Measurements from ENCODE around the gene ZNF205. TPM values are rescaled to one million over a fixed set of nuclear protein-coding genes. Genes with fewer than 3 reads are reported as not detected.
"Not testable (repeated sequence)": the region's sequence is repeated elsewhere in the genome, so short reads cannot be mapped to it uniquely, and the experiment has no call there.

ZNF205 gene
- total RNA-seq, 1 experiment from 2014 or later = 12.1 TPM

- intact Hi-C loops (cut with micrococcal nuclease) = no loop called here
- H3K4me3 Mint-ChIP-seq (ENCODE audit: unreplicated experiment) = no peak overlapping the region
- H3K36me3 Mint-ChIP-seq (ENCODE audit: insufficient read depth, unreplicated experiment) = peaks cover 28% of the 10 kb centered on the region
- BruUV-seq (replicated peaks) = no TSS peak
- CTCF ChIA-PET = interaction anchor here (0.6 kb wide), 1 partner anchor 27 kb away, joined by 3 read pairs; no protein-coding TSS in a partner anchor
- H3K4me1 Mint-ChIP-seq (ENCODE audit: insufficient read depth, unreplicated experiment) = no peaks in the 10 kb centered on the region
- no peak overlapping the region for H3K27ac Mint-ChIP-seq (ENCODE audit: low read depth, unreplicated experiment)
- TF ChIP-seq CTCF (IDR thresholded peaks at IDR 0.05; ENCODE audit: unreplicated experiment) = no peak
- POLR2A ChIA-PET = interaction anchor here (0.9 kb wide), 1 partner anchor 11 kb away, joined by 3 read pairs; no protein-coding TSS in a partner anchor
- H3K9me3 Mint-ChIP-seq (ENCODE audit: unreplicated experiment) = no peaks in the 10 kb centered on the region
- DNase-seq (ENCODE audit: unreplicated experiment) = no peak
- H3K27me3 Mint-ChIP-seq (ENCODE audit: insufficient read depth, unreplicated experiment) = no peaks in the 10 kb centered on the region
These were observed 26.0 kb downstream of the ZNF205 start for GRCh38 chr16:3138342-3138741.

GRCh38 chr16:3138823-3139426, 26.5 kb downstream of the ZNF205 start:
- H3K4me1 Mint-ChIP-seq (ENCODE audit: insufficient read depth, unreplicated experiment) = no peaks in the 10 kb centered on the region
- no peak overlapping the region for H3K4me3 Mint-ChIP-seq (ENCODE audit: unreplicated experiment)
- intact Hi-C loops (cut with micrococcal nuclease) = no loop called here
- no peak for DNase-seq (ENCODE audit: unreplicated experiment)
- ChIA-PET POLR2A (interaction anchor here (0.9 kb wide), 1 partner anchor 11 kb away, joined by 3 read pairs; no protein-coding TSS in a partner anchor), CTCF (interaction anchor here (0.6 to 1.4 kb wide), 3 partner anchors 11 to 107 kb away, joined by 3 to 5 read pairs (median 3); no protein-coding TSS in a partner anchor)
- H3K27ac Mint-ChIP-seq (ENCODE audit: low read depth, unreplicated experiment) = no peak overlapping the region
- TF ChIP-seq CTCF (IDR thresholded peaks at IDR 0.05; ENCODE audit: unreplicated experiment) = no peak
- no peaks in the 10 kb centered on the region for H3K9me3 Mint-ChIP-seq (ENCODE audit: unreplicated experiment)
- BruUV-seq (replicated peaks) = no TSS peak
- H3K27me3 Mint-ChIP-seq (ENCODE audit: insufficient read depth, unreplicated experiment) = no peaks in the 10 kb centered on the region
- H3K36me3 Mint-ChIP-seq (ENCODE audit: insufficient read depth, unreplicated experiment) = peaks cover 26% of the 10 kb centered on the region

GRCh38 chr16:3139561-3139960, 27.2 kb downstream of the ZNF205 start:
- DNase-seq (ENCODE audit: unreplicated experiment); H3K4me3 Mint-ChIP-seq (ENCODE audit: unreplicated experiment); H3K27me3 Mint-ChIP-seq (ENCODE audit: insufficient read depth, unreplicated experiment); H3K27ac Mint-ChIP-seq (ENCODE audit: low read depth, unreplicated experiment); H3K9me3 Mint-ChIP-seq (ENCODE audit: unreplicated experiment); intact Hi-C loops (cut with micrococcal nuclease); BruUV-seq (replicated peaks); H3K4me1 Mint-ChIP-seq (ENCODE audit: insufficient read depth, unreplicated experiment): not testable (repeated sequence)
- CTCF ChIA-PET = interaction anchor here (1.4 kb wide), 1 partner anchor 10 kb away, joined by 5 read pairs; no protein-coding TSS in a partner anchor
- POLR2A ChIA-PET = interaction anchor here (0.9 kb wide), 1 partner anchor 10 kb away, joined by 3 read pairs; no protein-coding TSS in a partner anchor
- peaks cover 26% of the 10 kb centered on the region for H3K36me3 Mint-ChIP-seq (ENCODE audit: insufficient read depth, unreplicated experiment)

GRCh38 chr16:3140603-3141427, 28.4 kb downstream of the ZNF205 start:
- no peaks in the 10 kb centered on the region for H3K4me1 Mint-ChIP-seq (ENCODE audit: insufficient read depth, unreplicated experiment)
- CTCF ChIA-PET = interaction anchor here (0.5 to 1.7 kb wide), 5 partner anchors 9 to 234 kb away, joined by 3 to 15 read pairs (median 4); no protein-coding TSS in a partner anchor

More at GRCh38 chr16:3140603-3141427, 28.4 kb downstream of the ZNF205 start:
- H3K27me3 Mint-ChIP-seq (ENCODE audit: insufficient read depth, unreplicated experiment) = no peaks in the 10 kb centered on the region
- no TSS peak for BruUV-seq (replicated peaks)
- intact Hi-C loops (cut with micrococcal nuclease) = no loop called here
- H3K36me3 Mint-ChIP-seq (ENCODE audit: insufficient read depth, unreplicated experiment) = peaks cover 31% of the 10 kb centered on the region
- POLR2A ChIA-PET = interaction anchor here (0.8 kb wide), 1 partner anchor 10 kb away, joined by 3 read pairs; no protein-coding TSS in a partner anchor
- DNase-seq (ENCODE audit: unreplicated experiment) = no peak
- H3K27ac Mint-ChIP-seq (ENCODE audit: low read depth, unreplicated experiment) = no peak overlapping the region
- no peak for TF ChIP-seq CTCF (IDR thresholded peaks at IDR 0.05; ENCODE audit: unreplicated experiment)
- H3K4me3 Mint-ChIP-seq (ENCODE audit: unreplicated experiment) = no peak overlapping the region
- H3K9me3 Mint-ChIP-seq (ENCODE audit: unreplicated experiment) = no peaks in the 10 kb centered on the region

Measured in MCF 10A (cell line).